Sigmoid colon (tissue), 7 donors: ENCODE data around the gene EMP3. TPM values are rescaled to one million over a fixed set of nuclear protein-coding genes. Genes with fewer than 3 reads are reported as not detected.

Experiments
- DNase-seq: peaks from one replicate; pipeline ENCODE4 v3.0.0-alpha.2; 2019
- H3K27ac ChIP-seq, 4 donors: fragments of 200-600 bp; sonication (generic); one replicate each; pipeline ENCODE4 v1.5.1; 2016 to 2019; ENCODE audit warnings: mild to moderate bottlenecking in 1 of 4
- H3K27me3 ChIP-seq, 3 donors: fragments of 200-600 bp; sonication (generic); one replicate each; pipeline ENCODE4 v1.5.1; 2019; ENCODE audit warnings: mild to moderate bottlenecking in 1 of 3
- H3K36me3 ChIP-seq, 4 donors: fragments of 200-600 bp; sonication (generic); one replicate each; pipeline ENCODE4 v1.5.1; 2016 to 2019
- H3K4me1 ChIP-seq, 4 donors: fragments of 200-600 bp; sonication (generic); one replicate each; pipeline ENCODE4 v1.5.1; 2017 to 2019
- H3K4me3 ChIP-seq, 4 donors: fragments of 200-600 bp; sonication (generic); one replicate each; pipeline ENCODE4 v1.5.1; 2017 to 2019; ENCODE audit warnings: mild to moderate bottlenecking in 2 of 4, moderate library complexity in 1 of 4
- H3K9me3 ChIP-seq, 4 donors: fragments of 200-600 bp in 3 of 4; sonication (generic) in 3 of 4; one replicate each; pipeline versions ENCODE4 v1.5.1 to v1.6.1; 2013 to 2019
- CTCF ChIP-seq, 4 experiments: fragments of 450-650 bp in 3 of 4; fragments of 200-600 bp in 1 of 4; IDR thresholded peaks; one replicate each; pipeline ENCODE4 v1.5.1; 2016 to 2019; ENCODE audit warnings: antibody characterized with exemption in 4 of 4, mild to moderate bottlenecking in 3 of 4, moderate library complexity in 2 of 4
- EP300 ChIP-seq, 4 donors: sonication (generic); formaldehyde crosslinking; IDR thresholded peaks; one replicate each; pipeline ENCODE4 v1.6.1; 2017; ENCODE audit warnings: antibody characterized with exemption in 4 of 4
- POLR2A ChIP-seq, 2 donors: fragments of 450-650 bp; IDR thresholded peaks; one replicate each; pipeline ENCODE4 v1.6.1; 2016; ENCODE audit warnings: antibody characterized with exemption in 2 of 2, mild to moderate bottlenecking in 2 of 2, moderate library complexity in 2 of 2
- POLR2AphosphoS5 ChIP-seq, 4 donors: sonication (generic); formaldehyde crosslinking; IDR thresholded peaks; one replicate each; pipeline ENCODE4 v1.6.1; 2017; ENCODE audit warnings: antibody characterized with exemption in 4 of 4
- WGBS, 2 donors: extraction: QIAGEN DNeasy Blood & Tissue Kit; methylation state at CpG; one replicate each; pipeline ENCODE4 v1.1.7; 2013; 5-methylcytosine and 5-hydroxymethylcytosine counted together
- intact Hi-C: fragments of 100-400 bp; cut with DNase I; formaldehyde crosslinking; loops from one replicate; pipeline ENCODE4 v1.15.1; 2023
- polyA plus RNA-seq, 3 donors: library from polyadenylated mRNA; stranded (reverse); fragments of 200-250 nt; gene quantifications; one replicate each; pipeline ENCODE4 v1.2.3, GENCODE V29; 2013
- total RNA-seq, 4 donors: library from RNA; depleted of rRNA; stranded (reverse); fragments of >200 nt; gene quantifications; one replicate each; pipeline ENCODE4 v1.1.0, GENCODE V29; 2016
- donor health status: healthy with polysubstance abuse.
- donor health status: Bipolar disorder and iron deficiency.
- donor health status: healthy.

The EMP3 gene
- total and polyA plus RNA-seq, 7 donors = 21.7 to 77.1 (median 60.4) TPM

GRCh38 chr19:48329167-48329891 lies 4.0 kb downstream of the EMP3 start:
- Histone ChIP-seq H3K4me1 (peaks cover 0 to 82% (median 71%) of the 10 kb centered on the region in 4 donors), H3K27me3 (no peaks in the 10 kb centered on the region), H3K27ac (peak overlapping the region; percentile 74 to 94 (median 94)), H3K4me3 (peak overlapping the region in 3 of 4 donors; percentile 42 to 47 (median 44)), H3K36me3 (peaks cover 0 to 31% (median 4%) of the 10 kb centered on the region in 4 donors), H3K9me3 (no peaks in the 10 kb centered on the region)
- TF ChIP-seq POLR2AphosphoS5 (IDR thresholded peaks at IDR 0.05) = no peak
- no peak for TF ChIP-seq CTCF (IDR thresholded peaks at IDR 0.05)
- TF ChIP-seq EP300 (IDR thresholded peaks at IDR 0.05) = no peak
- TF ChIP-seq POLR2A (IDR thresholded peaks at IDR 0.05) = no peak
- intact Hi-C loops = loop anchor here (5.0 to 10.0 kb wide), 2 partner anchors 138 to 545 kb away; partner anchors contain the start of genes CYTH2 and PPP1R15A
- 60% methylated on average over 15 of the region's 15 CpGs for WGBS, 2 donors
- no peak for DNase-seq

GRCh38 chr19:48330012-48330681 lies 4.8 kb downstream of the EMP3 start:
- WGBS, 2 donors = 4 to 14% methylated on average over 41 of the region's 41 CpGs

GRCh38 chr19:48332351-48332661 lies 7.0 kb downstream of the EMP3 start:
- WGBS, 2 donors = 9 to 33% methylated on average over 6 of the region's 6 CpGs
- H3K36me3 ChIP-seq = peaks cover 0 to 30% (median 4%) of the 10 kb centered on the region in 4 donors
- DNase-seq = no peak
- peaks cover 0 to 57% (median 49%) of the 10 kb centered on the region in 4 donors for H3K4me1 ChIP-seq
- peak overlapping the region in 3 of 4 donors; percentile 39 to 44 (median 40) for H3K4me3 ChIP-seq
- intact Hi-C loops = no loop called here
- H3K27ac ChIP-seq = peak overlapping the region; percentile 89 to 94 (median 94)
- H3K9me3 ChIP-seq = no peaks in the 10 kb centered on the region
- TF ChIP-seq CTCF (IDR thresholded peaks at IDR 0.05) (no peak), POLR2AphosphoS5 (IDR thresholded peaks at IDR 0.05) (no peak), POLR2A (IDR thresholded peaks at IDR 0.05) (no peak), EP300 (IDR thresholded peaks at IDR 0.05) (no peak)
- no peaks in the 10 kb centered on the region for H3K27me3 ChIP-seq

More at GRCh38 chr19:48330012-48330681, 4.8 kb downstream of the EMP3 start:
- Histone ChIP-seq H3K4me3 (peak overlapping the region; percentile 19 to 47 (median 43)), H3K27ac (peak overlapping the region; percentile 74 to 94 (median 94)), H3K4me1 (peaks cover 0 to 73% (median 65%) of the 10 kb centered on the region in 4 donors), H3K36me3 (peaks cover 0 to 31% (median 4%) of the 10 kb centered on the region in 4 donors), H3K27me3 (no peaks in the 10 kb centered on the region), H3K9me3 (no peaks in the 10 kb centered on the region)
- intact Hi-C loops = no loop called here
- peak; percentile 89 for DNase-seq
- TF ChIP-seq POLR2AphosphoS5 (IDR thresholded peaks at IDR 0.05) (peak in 3 of 4 donors; percentile 46 to 62 (median 53)), EP300 (IDR thresholded peaks at IDR 0.05) (no peak)

- 0 to 1% methylated on average over 25 of the region's 25 CpGs for WGBS, 2 donors
- TF ChIP-seq EP300 (IDR thresholded peaks at IDR 0.05) (peak in 2 of 4 donors; percentile 85 to 92), CTCF (IDR thresholded peaks at IDR 0.05) (no peak), POLR2AphosphoS5 (IDR thresholded peaks at IDR 0.05) (peak; percentile 93 to 98 (median 98)), POLR2A (IDR thresholded peaks at IDR 0.05) (peak in 1 of 2 donors; percentile 76)
- no peaks in the 10 kb centered on the region for H3K9me3 ChIP-seq
- DNase-seq = peak; percentile 99
- intact Hi-C loops = loop anchor here (1.0 kb wide), 1 partner anchor 13 kb away; no protein-coding TSS in a partner anchor
- peak overlapping the region; percentile 89 to 94 (median 94) for H3K27ac ChIP-seq
- H3K27me3 ChIP-seq = no peaks in the 10 kb centered on the region
- peaks cover 0 to 52% (median 43%) of the 10 kb centered on the region in 4 donors for H3K4me1 ChIP-seq
- peak overlapping the region; percentile 15 to 44 (median 40) for H3K4me3 ChIP-seq
- H3K36me3 ChIP-seq = peaks cover 0 to 25% (median 2%) of the 10 kb centered on the region in 4 donors
These were observed 7.5 kb downstream of the EMP3 start for GRCh38 chr19:48332662-48333466.
